HUES64 (cell line): ENCODE measurements around the gene OR2AE1.

ENCODE experiments used
- H3K27ac ChIP-seq: 2 replicates; pipeline ENCODE4 v1.7.0; 2013; ENCODE audit warnings: low read depth, low read length, inconsistent platforms
- H3K27me3 ChIP-seq: 2 replicates; pipeline ENCODE4 v1.6.1; 2013; ENCODE audit warnings: mild to moderate bottlenecking, low read length; ENCODE audit not compliant: insufficient read depth
- H3K36me3 ChIP-seq: 2 replicates; pipeline ENCODE4 v1.6.1; 2013; ENCODE audit warnings: mild to moderate bottlenecking, low read length; ENCODE audit not compliant: insufficient read depth
- H3K4me1 ChIP-seq: 2 replicates; pipeline ENCODE4 v1.6.1; 2013; ENCODE audit warnings: mild to moderate bottlenecking, low read length, moderate library complexity; ENCODE audit not compliant: insufficient read depth
- H3K4me3 ChIP-seq: 2 replicates; pipeline ENCODE4 v1.5.1; 2013; ENCODE audit warnings: mild to moderate bottlenecking, low read length, moderate library complexity
- H3K9ac ChIP-seq: 2 replicates; pipeline ENCODE4 v1.6.1; 2013; ENCODE audit warnings: mild to moderate bottlenecking, low read depth, low read length
- H3K9me3 ChIP-seq: 2 replicates; pipeline ENCODE4 v1.6.1; 2013; ENCODE audit warnings: low read depth, low read length; ENCODE audit not compliant: insufficient read depth
- WGBS: fragments of 150-250, 120-280 bp; methylation state at CpG from one replicate; pipeline ENCODE4 v1.1.7; 2013; ENCODE audit warnings: missing lambda C conversion rate; 5-methylcytosine and 5-hydroxymethylcytosine counted together

OR2AE1 gene

DNA sequence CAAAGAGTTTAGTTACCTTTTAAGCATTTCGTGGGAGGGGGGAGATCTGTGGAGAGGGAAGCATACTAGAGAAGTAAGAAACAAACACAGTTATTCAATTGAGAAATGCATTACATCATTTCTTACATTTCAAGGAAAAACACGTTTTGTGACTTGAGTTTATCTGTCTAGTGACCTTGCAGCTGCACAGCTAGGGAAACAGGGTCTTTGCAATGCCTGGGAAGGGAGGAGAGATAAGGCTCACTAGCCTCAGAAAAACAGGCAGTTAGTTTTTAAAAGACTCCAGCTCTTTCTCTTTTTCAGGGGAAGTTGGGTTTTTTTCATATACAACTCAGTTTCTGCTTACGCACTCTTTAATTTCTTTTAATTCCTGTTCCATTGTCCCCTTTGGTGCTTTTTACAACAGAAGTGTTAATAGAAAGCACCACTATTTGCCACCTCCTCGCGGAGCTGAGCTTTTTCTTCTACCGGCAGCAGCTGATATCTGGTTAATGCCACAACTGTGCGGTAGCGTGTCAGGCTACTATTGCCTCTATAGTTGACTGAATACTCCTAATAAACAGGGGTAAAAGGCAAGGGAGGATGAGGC is 43.5 kb downstream of the OR2AE1 start:
- H3K9ac ChIP-seq: no peak overlapping the region
- H3K36me3 ChIP-seq: no peaks in the 10 kb centered on the region
- H3K4me1 ChIP-seq: no peaks in the 10 kb centered on the region; the same call in 1 of the 2 replicates
- H3K27me3 ChIP-seq: no peaks in the 10 kb centered on the region
- WGBS: 86% methylated on average over 8 of the region's 8 CpGs
- no peak overlapping the region for H3K27ac ChIP-seq
- no peaks in the 10 kb centered on the region for H3K9me3 ChIP-seq
- no peak overlapping the region for H3K4me3 ChIP-seq

DNA sequence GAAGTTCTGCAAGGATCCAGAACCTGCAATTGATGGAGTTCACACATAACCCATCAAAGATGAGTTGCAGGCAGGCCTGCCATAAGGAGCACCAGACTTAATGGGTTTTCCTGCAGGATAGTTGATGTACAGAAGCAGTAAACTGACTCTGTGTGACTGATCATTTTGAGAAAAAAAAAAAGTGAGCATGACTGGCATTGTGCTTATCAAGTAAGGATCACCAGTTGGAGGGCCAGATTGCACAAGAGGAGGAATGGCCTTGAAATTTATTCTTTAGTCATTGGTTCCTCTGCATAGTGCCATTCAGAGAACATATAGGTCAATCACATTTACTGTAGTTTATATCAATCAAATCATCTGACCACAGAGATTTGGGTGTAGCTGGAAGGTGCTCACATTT is 45.2 kb downstream of the OR2AE1 start:
- no peaks in the 10 kb centered on the region for H3K27me3 ChIP-seq
- H3K36me3 ChIP-seq: no peaks in the 10 kb centered on the region
- H3K9ac ChIP-seq: no peak overlapping the region
- no peaks in the 10 kb centered on the region for H3K4me1 ChIP-seq
- no peak overlapping the region for H3K4me3 ChIP-seq
- H3K9me3 ChIP-seq: no peaks in the 10 kb centered on the region
- H3K27ac ChIP-seq: no peak overlapping the region

DNA sequence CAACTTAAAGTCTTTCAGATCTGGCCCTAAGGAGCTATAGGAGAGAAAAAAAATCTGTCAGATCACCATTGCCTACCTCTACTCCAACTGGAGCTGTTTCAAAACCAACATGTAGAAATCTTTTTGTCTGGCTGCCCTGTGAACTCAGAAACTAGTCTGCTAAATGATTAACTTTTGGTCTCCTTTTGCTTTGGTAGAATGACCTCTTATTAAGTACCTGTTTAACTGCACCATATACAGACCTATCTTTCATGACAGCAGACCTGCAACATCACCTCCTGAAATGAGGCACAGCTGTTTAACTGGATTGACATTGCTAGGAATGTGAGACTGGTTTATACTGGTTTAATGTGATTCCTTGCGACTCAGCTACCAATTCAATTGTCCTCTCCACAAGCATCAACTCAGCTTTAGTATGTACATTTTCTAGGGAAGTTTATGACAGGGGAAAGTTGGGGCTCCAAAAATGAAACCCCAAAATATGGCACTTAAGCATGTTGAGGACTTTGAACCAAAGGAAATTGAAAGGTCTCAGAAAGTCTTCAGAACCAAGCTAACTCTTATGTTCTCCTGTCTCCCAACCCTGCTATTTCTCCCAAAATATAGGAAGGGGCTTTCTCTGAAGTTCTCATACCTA is 47.2 kb downstream of the OR2AE1 start:
- Histone ChIP-seq H3K36me3 (no peaks in the 10 kb centered on the region), H3K9ac (no peak overlapping the region), H3K9me3 (no peaks in the 10 kb centered on the region), H3K4me3 (no peak overlapping the region), H3K27me3 (no peaks in the 10 kb centered on the region), H3K27ac (no peak overlapping the region), H3K4me1 (no peaks in the 10 kb centered on the region)
- WGBS: no CpG with 5 or more reads among the region's 1 CpG

DNA sequence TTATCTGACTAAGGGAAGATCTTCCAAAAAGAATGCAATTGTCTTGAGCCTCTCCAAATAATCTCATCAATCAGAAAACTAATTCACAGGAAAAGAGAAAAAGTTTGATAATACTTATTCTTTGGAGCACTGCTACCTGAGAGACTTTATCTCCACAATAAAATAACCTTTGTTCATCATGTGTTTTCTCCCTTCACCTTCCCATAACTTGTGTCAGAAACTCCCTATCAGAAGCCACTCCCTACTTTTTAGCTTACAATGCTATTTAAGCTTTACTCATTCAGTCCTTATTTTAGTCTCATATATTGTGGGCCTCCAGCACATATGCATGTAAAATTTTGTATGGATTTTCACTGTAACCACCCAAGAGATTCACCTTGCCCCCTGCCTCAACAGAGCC is 48.0 kb downstream of the OR2AE1 start:
- Histone ChIP-seq H3K27ac (no peak overlapping the region), H3K4me3 (no peak overlapping the region), H3K36me3 (no peaks in the 10 kb centered on the region), H3K9me3 (peaks cover 1% of the 10 kb centered on the region; the same call in 1 of the 2 replicates), H3K27me3 (no peaks in the 10 kb centered on the region), H3K9ac (no peak overlapping the region), H3K4me1 (no peaks in the 10 kb centered on the region)

DNA sequence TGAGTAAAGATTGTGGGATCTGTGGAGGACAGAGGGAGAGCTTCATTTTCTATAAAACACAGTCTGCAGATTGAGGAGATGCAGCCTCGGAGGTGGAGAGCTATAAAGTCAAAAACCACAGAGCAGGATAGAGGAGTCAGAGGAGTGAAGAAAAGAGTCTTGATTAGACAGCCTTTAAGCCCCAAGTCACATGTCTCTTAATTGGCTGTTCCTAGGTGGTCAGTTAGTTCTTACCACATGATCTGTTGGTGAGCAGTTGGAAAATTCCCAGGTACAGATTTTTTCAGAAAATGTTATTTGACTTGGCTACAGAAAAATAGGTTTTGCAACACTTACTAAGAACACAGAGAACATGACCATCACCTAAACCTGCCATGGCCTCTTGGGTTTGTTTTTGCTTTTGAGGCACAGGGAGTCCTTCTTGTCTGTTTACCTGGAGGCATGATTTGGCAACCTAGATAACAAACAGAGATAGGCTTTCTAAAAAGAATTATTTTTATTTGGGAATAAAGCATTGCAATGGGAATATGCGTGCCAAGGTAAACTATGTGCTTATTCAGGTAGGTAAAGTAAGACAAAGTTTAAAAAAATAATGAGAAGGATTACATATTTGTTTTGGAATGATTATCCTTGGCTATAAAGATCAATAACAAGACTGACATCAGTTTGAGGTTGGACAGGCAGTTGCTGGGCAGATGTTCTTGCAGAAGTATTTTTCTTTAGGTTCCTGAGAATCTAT is 49.6 kb downstream of the OR2AE1 start:
- no peak overlapping the region for H3K27ac ChIP-seq
- H3K27me3 ChIP-seq: no peaks in the 10 kb centered on the region
- no peak overlapping the region for H3K4me3 ChIP-seq
- H3K36me3 ChIP-seq: no peaks in the 10 kb centered on the region
- H3K9me3 ChIP-seq: peaks cover 4% of the 10 kb centered on the region; the same call in 1 of the 2 replicates
- no peaks in the 10 kb centered on the region for H3K4me1 ChIP-seq
- 96% methylated on average over 2 of the region's 2 CpGs for WGBS
- no peak overlapping the region for H3K9ac ChIP-seq
